GM19395 (cell line): ENCODE measurements around the gene TUT4.

Experiments used
- ATAC-seq: cut with Tn5 transposase; IDR thresholded peaks from one replicate; pipeline ENCODE4 v1.9.1; 2021; ENCODE audit warnings: mild to moderate bottlenecking, moderate library complexity; ENCODE audit not compliant: unreplicated experiment

Gene TUT4

GRCh38 chr1:52534928-52535764 lies 17.7 kb downstream of the TUT4 start:
- no peak for ATAC-seq

DNA sequence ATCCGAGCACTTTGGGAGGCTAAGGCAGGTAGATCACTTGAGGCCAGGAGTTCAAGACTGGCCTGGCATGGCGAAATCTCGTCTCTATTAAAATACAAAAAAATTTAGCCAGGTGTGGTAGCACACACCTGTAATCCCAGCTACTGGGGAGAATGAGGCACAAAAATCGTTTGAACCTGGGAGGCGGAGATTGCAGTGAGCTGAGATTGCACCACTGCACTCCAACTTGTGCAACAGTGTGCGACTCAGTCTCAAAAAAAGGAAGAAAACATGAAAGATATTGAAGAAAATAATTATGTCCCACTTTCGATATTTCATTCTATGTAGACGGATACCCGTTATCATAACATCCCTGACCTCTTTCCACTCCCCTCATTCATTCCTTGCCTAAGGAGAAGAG lies 19.2 kb downstream of the TUT4 start:
- ATAC-seq: no peak

- ATAC-seq: no peak
Measured at GRCh38 chr1:52532731-52533327, 20.1 kb downstream of the TUT4 start.

GRCh38 chr1:52532247-52532646 lies 20.6 kb downstream of the TUT4 start:
- ATAC-seq: no peak

DNA sequence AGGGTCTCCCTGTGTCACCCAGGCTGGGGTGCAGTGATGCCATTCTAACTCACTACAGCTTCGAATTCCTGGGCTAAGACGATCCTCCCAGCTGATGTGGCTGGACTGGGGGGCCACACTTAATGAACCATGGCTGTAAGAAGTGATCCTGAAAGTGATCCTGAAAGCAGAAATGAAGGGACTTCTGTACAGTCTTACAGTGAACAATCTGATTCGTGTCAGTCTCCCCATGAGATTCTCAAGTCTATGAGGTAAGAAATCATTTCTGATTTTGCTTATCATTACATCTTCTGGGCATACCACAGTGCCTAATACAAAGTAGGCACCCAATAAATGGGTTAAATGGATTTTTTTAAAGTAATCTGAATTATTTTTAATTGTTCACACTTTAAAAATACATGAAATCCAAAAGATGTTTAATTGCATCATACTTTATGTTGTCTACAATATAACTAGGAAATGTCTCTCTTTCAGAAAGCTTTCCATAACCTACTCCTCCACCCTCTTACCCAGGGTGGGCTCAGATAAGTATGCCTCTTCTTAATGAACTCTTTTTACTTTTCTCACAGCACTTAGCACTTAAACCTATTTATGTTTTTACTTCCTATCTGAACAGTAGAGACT lies 21.5 kb downstream of the TUT4 start:
- no peak for ATAC-seq

DNA sequence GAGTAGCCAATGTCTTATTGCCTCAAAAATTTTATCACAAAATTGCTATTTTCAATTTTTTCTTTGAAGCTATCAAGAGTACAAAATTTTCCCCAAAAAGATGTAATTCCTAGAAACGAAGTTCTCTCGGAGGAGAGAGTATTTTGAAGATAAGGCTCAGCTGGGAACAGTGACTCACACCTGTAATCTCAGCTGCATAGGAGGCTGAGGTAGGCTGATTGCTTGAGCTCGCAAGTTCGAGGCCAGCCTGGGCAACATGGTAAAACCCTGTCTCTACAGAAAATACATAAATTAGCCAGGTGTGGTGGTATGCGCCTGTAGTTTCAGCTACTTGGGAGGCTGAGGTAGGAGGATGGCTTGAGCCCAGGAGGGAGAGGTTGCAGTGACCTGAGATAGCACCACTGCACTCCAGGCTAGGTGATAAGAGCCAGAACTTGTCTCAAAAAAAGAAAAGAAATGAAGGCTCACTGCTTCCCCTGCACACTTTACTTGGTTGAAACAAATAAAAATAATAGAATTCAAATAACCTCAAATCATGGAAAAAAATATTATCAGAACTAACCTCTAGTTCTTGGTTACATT lies 22.2 kb downstream of the TUT4 start:
- no peak for ATAC-seq

- no peak for ATAC-seq
Measured at GRCh38 chr1:52523376-52523775, 29.5 kb downstream of the TUT4 start.

GRCh38 chr1:52520148-52520547 lies 32.7 kb downstream of the TUT4 start:
- no peak for ATAC-seq

DNA sequence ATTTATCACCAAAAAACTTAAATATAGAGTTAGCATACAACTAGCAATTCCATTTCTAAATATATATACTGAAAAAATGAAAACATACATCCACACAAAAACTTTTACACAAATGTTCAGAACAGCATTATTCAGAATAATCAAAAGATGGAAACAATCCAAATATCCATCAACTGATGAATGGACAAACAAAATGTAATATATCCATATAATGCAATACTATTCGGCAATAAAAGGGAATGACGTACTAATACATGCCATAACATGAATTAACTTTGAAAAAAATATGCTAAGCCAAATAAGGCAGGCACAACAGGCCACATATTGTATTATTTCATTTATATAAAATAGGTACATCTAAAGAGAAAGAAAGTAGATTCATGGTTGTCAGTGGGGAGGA lies 33.9 kb downstream of the TUT4 start:
- no peak for ATAC-seq

- no peak for ATAC-seq
Measured at GRCh38 chr1:52511851-52512615, 40.9 kb downstream of the TUT4 start.

DNA sequence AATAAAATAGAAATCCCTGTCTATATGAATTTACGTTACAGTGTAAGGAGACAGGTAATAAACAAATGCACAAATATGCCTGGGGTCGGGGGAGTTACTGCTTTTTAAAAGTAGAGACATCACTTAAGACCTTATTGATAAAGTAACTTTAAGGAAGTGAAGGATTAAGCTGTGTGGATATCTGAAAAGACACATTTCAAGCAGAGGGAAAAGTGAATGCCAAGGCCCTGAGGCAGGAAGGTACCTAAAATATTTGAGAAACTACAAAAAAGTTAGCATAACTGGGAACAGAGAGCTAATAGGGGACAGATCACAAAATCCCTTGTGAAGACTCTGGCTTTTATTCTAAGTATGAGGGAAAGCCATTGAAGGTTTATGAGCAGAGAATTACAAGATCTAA lies 41.5 kb downstream of the TUT4 start:
- no peak for ATAC-seq

DNA sequence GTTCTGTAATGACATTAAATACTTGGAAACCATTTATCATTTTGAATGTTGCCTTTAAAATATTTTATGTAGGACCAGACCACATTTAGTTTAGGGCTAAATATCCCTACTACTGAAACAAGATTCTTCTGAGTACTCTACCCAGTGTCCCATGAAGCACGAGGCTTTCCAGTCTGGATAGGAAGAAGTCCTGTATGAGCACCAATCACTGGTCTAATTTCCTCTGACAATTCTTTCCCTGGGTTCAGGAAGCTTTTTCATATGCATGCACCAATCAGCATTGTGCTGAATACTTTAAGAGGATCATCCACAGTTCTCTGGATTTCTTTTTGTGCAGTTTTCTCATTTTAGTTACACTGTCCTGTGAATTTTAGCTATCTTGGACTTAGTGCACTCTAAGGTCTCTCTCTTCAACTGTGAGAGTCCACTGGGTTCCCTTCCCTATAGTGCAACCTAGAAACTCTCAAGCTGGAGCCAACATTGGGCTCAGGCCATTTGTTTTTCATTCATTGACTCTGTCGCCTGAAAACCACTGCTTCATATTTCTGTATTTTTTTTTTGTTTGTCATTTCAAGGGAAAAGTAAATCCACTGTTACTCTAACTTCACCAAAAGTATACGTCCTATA lies 45.9 kb downstream of the TUT4 start:
- no peak for ATAC-seq

GRCh38 chr1:52506349-52506748 lies 46.5 kb downstream of the TUT4 start:
- ATAC-seq: no peak

DNA sequence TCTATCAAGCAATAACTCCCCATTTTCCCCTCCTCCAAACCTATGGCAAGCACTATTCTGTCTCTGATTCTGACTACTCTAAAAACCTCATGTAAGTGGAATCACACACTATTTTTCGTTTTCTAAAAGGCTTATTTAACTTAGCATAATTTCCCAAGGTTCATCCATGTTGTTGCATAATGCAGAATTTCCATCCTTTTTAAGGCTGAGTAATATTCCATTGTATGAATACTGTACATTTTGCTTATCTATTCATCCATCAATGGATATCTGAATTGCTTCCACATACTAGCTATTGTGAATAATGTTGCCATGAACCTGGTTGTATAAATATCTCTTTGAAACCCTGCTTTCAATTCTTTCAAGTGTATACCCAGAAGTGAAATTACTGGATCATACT lies 48.2 kb downstream of the TUT4 start:
- no peak for ATAC-seq

GRCh38 chr1:52503706-52504105 lies 49.2 kb downstream of the TUT4 start:
- ATAC-seq: no peak

- no peak for ATAC-seq
Measured at GRCh38 chr1:52502789-52503188, 50.1 kb downstream of the TUT4 start.

DNA sequence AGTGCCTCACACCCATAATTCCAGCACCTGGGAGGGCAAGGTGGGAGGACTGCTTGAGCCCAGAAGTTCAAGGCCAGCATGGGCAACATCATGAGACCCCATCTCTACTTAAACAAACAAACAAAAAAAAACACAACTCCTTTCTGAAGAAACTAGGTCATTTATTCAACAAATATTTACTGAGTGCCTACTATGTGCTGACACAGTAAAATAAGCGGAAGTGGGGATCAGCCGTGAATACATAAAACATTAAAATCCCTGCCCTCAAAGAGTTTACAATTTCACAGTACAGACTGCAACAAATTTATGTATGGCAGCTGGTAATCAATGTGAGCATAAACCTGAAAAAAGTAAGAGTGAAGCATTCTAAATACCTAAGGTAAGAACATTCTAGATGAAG lies 65.3 kb downstream of the TUT4 start:
- no peak for ATAC-seq

DNA sequence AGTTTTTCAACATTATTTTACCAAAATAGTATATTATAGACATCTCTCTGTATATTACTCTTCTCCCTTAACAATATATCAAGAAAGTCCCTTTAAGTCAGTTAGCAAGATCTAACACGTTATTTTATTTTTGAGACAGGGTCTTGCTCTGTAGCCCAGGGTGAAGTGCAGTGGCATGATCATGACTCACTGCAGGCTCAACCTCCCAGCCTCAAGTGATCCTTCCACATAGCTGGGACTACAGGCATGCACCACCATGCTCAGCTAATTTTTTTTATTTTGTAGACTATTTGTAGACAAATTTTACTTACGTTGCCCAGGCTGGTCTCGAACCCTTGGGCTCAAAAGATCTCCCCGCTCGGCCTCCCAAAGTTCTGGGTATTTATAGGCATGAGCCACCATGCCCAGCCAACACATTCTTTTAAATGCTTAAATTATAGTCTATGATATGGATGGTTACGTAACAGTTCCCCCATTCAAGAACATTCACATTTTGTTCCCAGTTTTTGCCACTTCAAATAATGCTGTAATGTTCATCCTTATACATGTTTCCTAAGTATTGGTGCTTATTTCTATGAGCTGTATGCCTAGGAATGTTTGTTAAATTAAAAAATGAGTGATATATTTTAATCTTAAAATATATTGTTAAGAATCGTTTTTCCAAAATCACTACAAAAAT lies 70.4 kb downstream of the TUT4 start:
- ATAC-seq: no peak

DNA sequence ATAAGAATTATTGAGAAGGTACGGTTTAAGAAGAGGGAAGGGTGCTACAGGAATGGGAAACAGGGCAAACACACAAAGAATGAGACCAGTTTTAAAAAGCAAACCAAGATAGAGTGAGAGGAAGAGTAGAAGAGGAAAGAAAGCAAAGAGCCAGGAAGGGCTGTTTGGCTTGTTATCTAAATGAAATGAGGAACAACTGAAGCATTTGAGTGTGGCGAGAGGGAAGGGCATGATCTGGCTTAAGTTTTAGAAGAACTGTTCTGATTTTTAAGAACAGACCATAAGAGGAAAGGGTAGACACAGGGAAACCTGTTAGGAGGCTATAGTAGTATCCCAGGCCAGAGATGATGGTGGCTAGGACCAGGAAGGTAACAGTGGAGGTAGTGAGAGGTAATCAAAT lies 73.8 kb downstream of the TUT4 start:
- ATAC-seq: no peak

- ATAC-seq: no peak
Measured at GRCh38 chr1:52477876-52478275, 75.0 kb downstream of the TUT4 start.
